ENCODE data around the gene TAF1. TPM values are rescaled to one million over a fixed set of nuclear protein-coding genes. Genes with fewer than 3 reads are reported as not detected.

Gene TAF1
- total and polyA plus RNA-seq, 2 experiments from 2014 or later, result 6.7 to 26.9 TPM

DNA sequence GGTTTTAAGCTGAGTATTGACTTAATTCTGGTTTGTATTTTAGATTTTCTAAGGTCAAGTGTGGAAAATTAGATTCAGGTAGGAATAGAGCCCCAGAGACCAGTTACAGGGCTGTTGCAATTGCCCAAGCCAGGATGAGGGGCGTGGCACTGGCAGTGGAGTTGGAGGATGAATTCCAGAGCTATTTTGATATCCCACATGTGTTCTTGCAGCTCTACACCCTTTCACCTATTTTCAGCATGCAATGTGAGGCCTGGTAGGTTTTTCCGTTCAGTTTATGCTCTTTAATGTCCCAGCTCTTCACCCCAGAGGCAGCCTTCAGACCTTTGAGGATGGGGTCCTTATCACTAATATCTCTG, 148.9 kb downstream of the TAF1 start:
- Histone ChIP-seq H3K79me2 (replicated peaks; ENCODE audit: insufficient read depth) (no peaks in the 10 kb centered on the region), H3K4me2 (no peak overlapping the region), H3K4me3 (no peak overlapping the region), H2AFZ (no peak overlapping the region), H3F3A (replicated peaks; ENCODE audit: low read depth) (no peaks in the 10 kb centered on the region), H3K4me1 (ENCODE audit: insufficient read depth) (no peaks in the 10 kb centered on the region), H3K27ac (ENCODE audit: low read depth) (no peak overlapping the region), H3K9me2 (ENCODE audit: insufficient read depth) (no peaks in the 10 kb centered on the region), H3K27me3 (ENCODE audit: insufficient read depth) (no peaks in the 10 kb centered on the region), H4K20me1 (replicated peaks; ENCODE audit: insufficient read depth) (no peaks in the 10 kb centered on the region), H3K36me3 (ENCODE audit: insufficient read depth) (no peaks in the 10 kb centered on the region)
- H3K4me3 Mint-ChIP-seq, result no peak overlapping the region
- ATAC-seq (no peak), DNase-seq (ENCODE audit: low spot score) (no peak)
- H3K27ac Mint-ChIP-seq, result no peak overlapping the region
- H3K36me3 Mint-ChIP-seq (ENCODE audit: low read depth), result no peaks in the 10 kb centered on the region
- H3K27me3 Mint-ChIP-seq (ENCODE audit: insufficient read depth, low read depth, poor library complexity), result peaks cover 2% of the 10 kb centered on the region
- peaks cover 3% of the 10 kb centered on the region; the same call in 1 of the 3 replicates for H3K4me1 Mint-ChIP-seq
- no peak for TF ChIP-seq POLR2AphosphoS5 (IDR thresholded peaks at IDR 0.05; ENCODE audit: low read depth)
- TF ChIP-seq, protein P1, sequence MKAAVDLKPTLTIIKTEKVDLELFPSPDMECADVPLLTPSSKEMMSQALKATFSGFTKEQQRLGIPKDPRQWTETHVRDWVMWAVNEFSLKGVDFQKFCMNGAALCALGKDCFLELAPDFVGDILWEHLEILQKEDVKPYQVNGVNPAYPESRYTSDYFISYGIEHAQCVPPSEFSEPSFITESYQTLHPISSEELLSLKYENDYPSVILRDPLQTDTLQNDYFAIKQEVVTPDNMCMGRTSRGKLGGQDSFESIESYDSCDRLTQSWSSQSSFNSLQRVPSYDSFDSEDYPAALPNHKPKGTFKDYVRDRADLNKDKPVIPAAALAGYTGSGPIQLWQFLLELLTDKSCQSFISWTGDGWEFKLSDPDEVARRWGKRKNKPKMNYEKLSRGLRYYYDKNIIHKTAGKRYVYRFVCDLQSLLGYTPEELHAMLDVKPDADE (IDR thresholded peaks at IDR 0.05), result no peak
- TF ChIP-seq, protein P2, sequence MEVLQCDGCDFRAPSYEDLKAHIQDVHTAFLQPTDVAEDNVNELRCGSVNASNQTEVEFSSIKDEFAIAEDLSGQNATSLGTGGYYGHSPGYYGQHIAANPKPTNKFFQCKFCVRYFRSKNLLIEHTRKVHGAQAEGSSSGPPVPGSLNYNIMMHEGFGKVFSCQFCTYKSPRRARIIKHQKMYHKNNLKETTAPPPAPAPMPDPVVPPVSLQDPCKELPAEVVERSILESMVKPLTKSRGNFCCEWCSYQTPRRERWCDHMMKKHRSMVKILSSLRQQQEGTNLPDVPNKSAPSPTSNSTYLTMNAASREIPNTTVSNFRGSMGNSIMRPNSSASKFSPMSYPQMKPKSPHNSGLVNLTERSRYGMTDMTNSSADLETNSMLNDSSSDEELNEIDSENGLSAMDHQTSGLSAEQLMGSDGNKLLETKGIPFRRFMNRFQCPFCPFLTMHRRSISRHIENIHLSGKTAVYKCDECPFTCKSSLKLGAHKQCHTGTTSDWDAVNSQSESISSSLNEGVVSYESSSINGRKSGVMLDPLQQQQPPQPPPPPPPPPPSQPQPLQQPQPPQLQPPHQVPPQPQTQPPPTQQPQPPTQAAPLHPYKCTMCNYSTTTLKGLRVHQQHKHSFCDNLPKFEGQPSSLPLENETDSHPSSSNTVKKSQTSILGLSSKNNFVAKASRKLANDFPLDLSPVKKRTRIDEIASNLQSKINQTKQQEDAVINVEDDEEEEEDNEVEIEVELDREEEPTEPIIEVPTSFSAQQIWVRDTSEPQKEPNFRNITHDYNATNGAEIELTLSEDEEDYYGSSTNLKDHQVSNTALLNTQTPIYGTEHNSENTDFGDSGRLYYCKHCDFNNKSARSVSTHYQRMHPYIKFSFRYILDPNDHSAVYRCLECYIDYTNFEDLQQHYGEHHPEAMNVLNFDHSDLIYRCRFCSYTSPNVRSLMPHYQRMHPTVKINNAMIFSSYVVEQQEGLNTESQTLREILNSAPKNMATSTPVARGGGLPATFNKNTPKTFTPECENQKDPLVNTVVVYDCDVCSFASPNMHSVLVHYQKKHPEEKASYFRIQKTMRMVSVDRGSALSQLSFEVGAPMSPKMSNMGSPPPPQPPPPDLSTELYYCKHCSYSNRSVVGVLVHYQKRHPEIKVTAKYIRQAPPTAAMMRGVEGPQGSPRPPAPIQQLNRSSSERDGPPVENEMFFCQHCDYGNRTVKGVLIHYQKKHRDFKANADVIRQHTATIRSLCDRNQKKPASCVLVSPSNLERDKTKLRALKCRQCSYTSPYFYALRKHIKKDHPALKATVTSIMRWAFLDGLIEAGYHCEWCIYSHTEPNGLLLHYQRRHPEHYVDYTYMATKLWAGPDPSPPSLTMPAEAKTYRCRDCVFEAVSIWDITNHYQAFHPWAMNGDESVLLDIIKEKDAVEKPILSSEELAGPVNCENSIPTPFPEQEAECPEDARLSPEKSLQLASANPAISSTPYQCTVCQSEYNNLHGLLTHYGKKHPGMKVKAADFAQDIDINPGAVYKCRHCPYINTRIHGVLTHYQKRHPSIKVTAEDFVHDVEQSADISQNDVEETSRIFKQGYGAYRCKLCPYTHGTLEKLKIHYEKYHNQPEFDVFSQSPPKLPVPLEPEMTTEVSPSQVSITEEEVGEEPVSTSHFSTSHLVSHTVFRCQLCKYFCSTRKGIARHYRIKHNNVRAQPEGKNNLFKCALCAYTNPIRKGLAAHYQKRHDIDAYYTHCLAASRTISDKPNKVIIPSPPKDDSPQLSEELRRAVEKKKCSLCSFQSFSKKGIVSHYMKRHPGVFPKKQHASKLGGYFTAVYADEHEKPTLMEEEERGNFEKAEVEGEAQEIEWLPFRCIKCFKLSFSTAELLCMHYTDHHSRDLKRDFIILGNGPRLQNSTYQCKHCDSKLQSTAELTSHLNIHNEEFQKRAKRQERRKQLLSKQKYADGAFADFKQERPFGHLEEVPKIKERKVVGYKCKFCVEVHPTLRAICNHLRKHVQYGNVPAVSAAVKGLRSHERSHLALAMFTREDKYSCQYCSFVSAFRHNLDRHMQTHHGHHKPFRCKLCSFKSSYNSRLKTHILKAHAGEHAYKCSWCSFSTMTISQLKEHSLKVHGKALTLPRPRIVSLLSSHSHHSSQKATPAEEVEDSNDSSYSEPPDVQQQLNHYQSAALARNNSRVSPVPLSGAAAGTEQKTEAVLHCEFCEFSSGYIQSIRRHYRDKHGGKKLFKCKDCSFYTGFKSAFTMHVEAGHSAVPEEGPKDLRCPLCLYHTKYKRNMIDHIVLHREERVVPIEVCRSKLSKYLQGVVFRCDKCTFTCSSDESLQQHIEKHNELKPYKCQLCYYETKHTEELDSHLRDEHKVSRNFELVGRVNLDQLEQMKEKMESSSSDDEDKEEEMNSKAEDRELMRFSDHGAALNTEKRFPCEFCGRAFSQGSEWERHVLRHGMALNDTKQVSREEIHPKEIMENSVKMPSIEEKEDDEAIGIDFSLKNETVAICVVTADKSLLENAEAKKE (CRISPR knock-in tag; IDR thresholded peaks at IDR 0.05), result no peak
- TF ChIP-seq JUNB (IDR thresholded peaks at IDR 0.05; ENCODE audit: unreplicated experiment), result no peak
- TF ChIP-seq EZH2 (IDR thresholded peaks at IDR 0.05; ENCODE audit: low read depth, unreplicated experiment), result no peak
- TF ChIP-seq CREB1 (CRISPR knock-in tag; IDR thresholded peaks at IDR 0.05; ENCODE audit: low read depth), result no peak
- no peak for TF ChIP-seq ZNF114 (CRISPR knock-in tag; IDR thresholded peaks at IDR 0.05)
- TF ChIP-seq, protein P3, sequence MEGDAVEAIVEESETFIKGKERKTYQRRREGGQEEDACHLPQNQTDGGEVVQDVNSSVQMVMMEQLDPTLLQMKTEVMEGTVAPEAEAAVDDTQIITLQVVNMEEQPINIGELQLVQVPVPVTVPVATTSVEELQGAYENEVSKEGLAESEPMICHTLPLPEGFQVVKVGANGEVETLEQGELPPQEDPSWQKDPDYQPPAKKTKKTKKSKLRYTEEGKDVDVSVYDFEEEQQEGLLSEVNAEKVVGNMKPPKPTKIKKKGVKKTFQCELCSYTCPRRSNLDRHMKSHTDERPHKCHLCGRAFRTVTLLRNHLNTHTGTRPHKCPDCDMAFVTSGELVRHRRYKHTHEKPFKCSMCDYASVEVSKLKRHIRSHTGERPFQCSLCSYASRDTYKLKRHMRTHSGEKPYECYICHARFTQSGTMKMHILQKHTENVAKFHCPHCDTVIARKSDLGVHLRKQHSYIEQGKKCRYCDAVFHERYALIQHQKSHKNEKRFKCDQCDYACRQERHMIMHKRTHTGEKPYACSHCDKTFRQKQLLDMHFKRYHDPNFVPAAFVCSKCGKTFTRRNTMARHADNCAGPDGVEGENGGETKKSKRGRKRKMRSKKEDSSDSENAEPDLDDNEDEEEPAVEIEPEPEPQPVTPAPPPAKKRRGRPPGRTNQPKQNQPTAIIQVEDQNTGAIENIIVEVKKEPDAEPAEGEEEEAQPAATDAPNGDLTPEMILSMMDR (conservative IDR thresholded peaks at IDR 0.05; ENCODE audit: low read depth in 2 of 2), result no peak
- TF ChIP-seq NANOG (IDR thresholded peaks at IDR 0.05; ENCODE audit: borderline replicate concordance), result no peak
- TF ChIP-seq EZH2phosphoT487 (IDR thresholded peaks at IDR 0.05; ENCODE audit: unreplicated experiment), result no peak
- TF ChIP-seq ZNF331 (CRISPR knock-in tag; IDR thresholded peaks at IDR 0.05; ENCODE audit: low read depth), result no peak
- TF ChIP-seq, protein P4, sequence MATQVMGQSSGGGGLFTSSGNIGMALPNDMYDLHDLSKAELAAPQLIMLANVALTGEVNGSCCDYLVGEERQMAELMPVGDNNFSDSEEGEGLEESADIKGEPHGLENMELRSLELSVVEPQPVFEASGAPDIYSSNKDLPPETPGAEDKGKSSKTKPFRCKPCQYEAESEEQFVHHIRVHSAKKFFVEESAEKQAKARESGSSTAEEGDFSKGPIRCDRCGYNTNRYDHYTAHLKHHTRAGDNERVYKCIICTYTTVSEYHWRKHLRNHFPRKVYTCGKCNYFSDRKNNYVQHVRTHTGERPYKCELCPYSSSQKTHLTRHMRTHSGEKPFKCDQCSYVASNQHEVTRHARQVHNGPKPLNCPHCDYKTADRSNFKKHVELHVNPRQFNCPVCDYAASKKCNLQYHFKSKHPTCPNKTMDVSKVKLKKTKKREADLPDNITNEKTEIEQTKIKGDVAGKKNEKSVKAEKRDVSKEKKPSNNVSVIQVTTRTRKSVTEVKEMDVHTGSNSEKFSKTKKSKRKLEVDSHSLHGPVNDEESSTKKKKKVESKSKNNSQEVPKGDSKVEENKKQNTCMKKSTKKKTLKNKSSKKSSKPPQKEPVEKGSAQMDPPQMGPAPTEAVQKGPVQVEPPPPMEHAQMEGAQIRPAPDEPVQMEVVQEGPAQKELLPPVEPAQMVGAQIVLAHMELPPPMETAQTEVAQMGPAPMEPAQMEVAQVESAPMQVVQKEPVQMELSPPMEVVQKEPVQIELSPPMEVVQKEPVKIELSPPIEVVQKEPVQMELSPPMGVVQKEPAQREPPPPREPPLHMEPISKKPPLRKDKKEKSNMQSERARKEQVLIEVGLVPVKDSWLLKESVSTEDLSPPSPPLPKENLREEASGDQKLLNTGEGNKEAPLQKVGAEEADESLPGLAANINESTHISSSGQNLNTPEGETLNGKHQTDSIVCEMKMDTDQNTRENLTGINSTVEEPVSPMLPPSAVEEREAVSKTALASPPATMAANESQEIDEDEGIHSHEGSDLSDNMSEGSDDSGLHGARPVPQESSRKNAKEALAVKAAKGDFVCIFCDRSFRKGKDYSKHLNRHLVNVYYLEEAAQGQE (IDR thresholded peaks at IDR 0.05; ENCODE audit: unreplicated experiment), result no peak
- no peak for TF ChIP-seq STAT1 (IDR thresholded peaks at IDR 0.05; ENCODE audit: unreplicated experiment)
- 0 out of 3 replicates have a peak, but pooled peaks cover 3% of the 10 kb centered on the region for H3K9me3 Mint-ChIP-seq
